Measurements from ENCODE around the gene NOXA1.

GRCh38 chr9:137448602-137448962 lies 25.4 kb downstream of the NOXA1 start:
- TF ChIP-seq POLR2A (IDR thresholded peaks at IDR 0.05; ENCODE audit: low read depth, low read length), result no peak
- TF ChIP-seq POLR2AphosphoS5 (IDR thresholded peaks at IDR 0.05; ENCODE audit: low read depth, low read length), result no peak

Measured in GM12892 (cell line).